IMR-90 (cell line): ENCODE results near the gene ZFAND6. TPM values are rescaled to one million over a fixed set of nuclear protein-coding genes. Genes with fewer than 3 reads are reported as not detected.

ENCODE experiments used
- ATAC-seq: fragments of 200-7000 bp; cut with Tn5 transposase; 2 replicates; pipeline ENCODE4 v1.9.1; 2020; ENCODE audit warnings: low read depth, mild to moderate bottlenecking, moderate library complexity
- BruUV-seq: library from RNA; stranded (reverse); fragments of 400-500 nt; replicated peaks from 2 replicates; lab custom pipeline; 2021; lab: Mats Ljungman, UMichigan
- CTCF ChIA-PET: fragments of 300-600 bp; formaldehyde crosslinking; extraction: SDS; loops from one replicate; lab custom pipeline; 2021; ENCODE audit warnings: antibody characterized with exemption; lab: Yijun Ruan, JAX
- POLR2A ChIA-PET: fragments of 300-600 bp; sonication (Branson Sonifier 250); formaldehyde crosslinking; loops from one replicate; lab custom pipeline; 2022; ENCODE audit warnings: antibody characterized with exemption; ENCODE audit not compliant: unreplicated experiment; lab: Charles Lee
- DNase-seq: peaks from one replicate; pipeline ENCODE4 v3.0.0; 2013
- H2AFZ ChIP-seq: replicated peaks from 2 replicates; pipeline ENCODE3; 2013; ENCODE audit warnings: low read length, mild to moderate bottlenecking; ENCODE audit not compliant: poor library complexity
- H2AK5ac ChIP-seq: 2 replicates; pipeline ENCODE4 v1.6.1; 2013; ENCODE audit warnings: low read depth, low read length, inconsistent platforms
- H2AK9ac ChIP-seq: replicated peaks from 2 replicates; pipeline ENCODE3; 2013; ENCODE audit warnings: mild to moderate bottlenecking, low read depth, low read length, moderate library complexity; ENCODE audit not compliant: poor library complexity
- H2BK120ac ChIP-seq: 2 replicates; pipeline ENCODE4 v1.6.1; 2013; ENCODE audit warnings: low read depth, low read length, inconsistent platforms
- H2BK15ac ChIP-seq: 3 replicates; pipeline ENCODE4 v1.6.1; 2013; ENCODE audit warnings: low read depth, low read length, inconsistent platforms
- H2BK20ac ChIP-seq: 2 replicates; pipeline ENCODE4 v1.6.1; 2013; ENCODE audit warnings: low read depth, mild to moderate bottlenecking, inconsistent platforms, low read length, moderate library complexity
- H2BK5ac ChIP-seq: 2 replicates; pipeline ENCODE4 v1.6.1; 2013; ENCODE audit warnings: mild to moderate bottlenecking, low read depth, low read length, inconsistent platforms; ENCODE audit not compliant: poor library complexity, severe bottlenecking
- H3K14ac ChIP-seq: replicated peaks from 2 replicates; pipeline ENCODE4 v1.6.1; 2013; ENCODE audit warnings: low read depth, low read length, inconsistent platforms
- H3K18ac ChIP-seq: 2 replicates; pipeline ENCODE4 v1.6.1; 2013; ENCODE audit warnings: low read depth, low read length, control low read depth
- H3K23ac ChIP-seq: 2 replicates; pipeline ENCODE4 v1.6.1; 2013; ENCODE audit warnings: low read depth, low read length, inconsistent platforms
- H3K27ac ChIP-seq: 2 replicates; pipeline ENCODE4 v1.5.1; 2013; ENCODE audit warnings: mild to moderate bottlenecking, control low read depth, low read length; ENCODE audit not compliant: insufficient read depth
- H3K27me3 ChIP-seq: 2 replicates; pipeline ENCODE4 v1.6.1; 2013; ENCODE audit warnings: low read length; ENCODE audit not compliant: control insufficient read depth, insufficient read depth
- H3K36me3 ChIP-seq: 2 replicates; pipeline ENCODE4 v1.6.1; 2013; ENCODE audit warnings: low read length, mixed read lengths; ENCODE audit not compliant: control insufficient read depth, insufficient read depth
- H3K4ac ChIP-seq: 2 replicates; pipeline ENCODE4 v1.6.1; 2013; ENCODE audit warnings: low read depth, low read length, inconsistent platforms
- H3K4me1 ChIP-seq: 2 replicates; pipeline ENCODE4 v1.6.1; 2013; ENCODE audit warnings: low read length, mixed read lengths; ENCODE audit not compliant: control insufficient read depth, insufficient read depth
- H3K4me2 ChIP-seq: 2 replicates; pipeline ENCODE4 v1.6.1; 2013; ENCODE audit warnings: low read depth, mild to moderate bottlenecking, control low read depth, low read length, moderate library complexity
- H3K4me3 ChIP-seq: 2 replicates; pipeline ENCODE4 v1.5.1; 2013; ENCODE audit warnings: low read depth, mild to moderate bottlenecking, control low read depth, low read length, moderate library complexity; ENCODE audit not compliant: insufficient read depth
- H3K56ac ChIP-seq: 2 replicates; pipeline ENCODE4 v1.6.1; 2013; ENCODE audit warnings: low read length, inconsistent platforms; ENCODE audit not compliant: insufficient read depth; ENCODE audit errors: extremely low read depth
- H3K79me1 ChIP-seq, 2 experiments: 2 replicates each; pipeline ENCODE4 v1.6.1; 2013; ENCODE audit warnings: low read length in 2 of 2, inconsistent platforms in 1 of 2, low read depth in 1 of 2
- H3K9ac ChIP-seq: 2 replicates; pipeline ENCODE4 v1.6.1; 2013; ENCODE audit warnings: low read depth, low read length, control low read depth
- H3K9me1 ChIP-seq: 2 replicates; pipeline ENCODE4 v1.6.1; 2013; ENCODE audit warnings: low read length, inconsistent platforms; ENCODE audit not compliant: insufficient read depth
- H3K9me3 ChIP-seq: 2 replicates; pipeline ENCODE4 v1.6.1; 2013; ENCODE audit warnings: low read length; ENCODE audit not compliant: control insufficient read depth, insufficient read depth
- H4K20me1 ChIP-seq: 2 replicates; pipeline ENCODE4 v1.6.1; 2013; ENCODE audit warnings: low read length, inconsistent platforms; ENCODE audit not compliant: insufficient read depth
- H4K5ac ChIP-seq: 2 replicates; pipeline ENCODE4 v1.6.1; 2013; ENCODE audit warnings: mild to moderate bottlenecking, low read depth, low read length, control low read depth
- H4K8ac ChIP-seq, 2 experiments: 2 replicates each; pipeline ENCODE4 v1.6.1; 2013; ENCODE audit warnings: low read depth in 2 of 2, low read length in 2 of 2, control low read depth in 1 of 2, inconsistent platforms in 1 of 2
- H4K91ac ChIP-seq: 2 replicates; pipeline ENCODE4 v1.6.1; 2013; ENCODE audit warnings: low read depth, low read length, inconsistent platforms; ENCODE audit not compliant: insufficient read depth
- SMC3 ChIP-seq: fragments of 150-350 bp; IDR thresholded peaks from 2 replicates; pipeline ENCODE4 v1.6.1; 2016; ENCODE audit warnings: low read depth, mild to moderate bottlenecking, antibody characterized with exemption, low read length, moderate library complexity
- WGBS, 2 experiments: methylation state at CpG; one replicate each; pipeline versions ENCODE4 v1.1.5 to v1.1.7; 2013; ENCODE audit warnings: missing lambda C conversion rate in 2 of 2; ENCODE audit not compliant: insufficient read length in 1 of 2; ENCODE audit errors: extremely low coverage in 2 of 2; 5-methylcytosine and 5-hydroxymethylcytosine counted together
- dilution Hi-C: fragments of 300-500 bp; cut with HindIII; formaldehyde crosslinking; loops from one replicate; pipeline ENCODE4 v1.14.3; 2018; ENCODE audit warnings: low sequenced_read_pairs; ENCODE audit not compliant: unreplicated experiment
- in situ Hi-C: fragments of 300-500 bp; cut with MboI; formaldehyde crosslinking; loops from 3 replicates; pipeline ENCODE4 v1.14.3; 2019; ENCODE audit warnings: low sequenced_read_pairs, inconsistent platforms, mixed read lengths
- intact Hi-C: fragments of 100-400 bp; cut with micrococcal nuclease; formaldehyde crosslinking; loops from 2 replicates; pipeline ENCODE4 v1.10.0; 2022
- polyA plus RNA-seq, 3 experiments: library from polyadenylated mRNA; depleted of rRNA; stranded (reverse); fragments of >200 nt; gene quantifications; 2 replicates each; pipeline ENCODE4 v1.2.3, GENCODE V29; 2012; ENCODE audit warnings: low replicate concordance in 1 of 3
- total RNA-seq: library from RNA; depleted of rRNA; stranded (reverse); fragments of >200 nt; gene quantifications from 2 replicates; pipeline ENCODE4 v1.2.3, GENCODE V29; 2012

The ZFAND6 gene
- total and polyA plus RNA-seq, 2 of the 4 experiments (the other 2 are of a cell fraction): 77.5 to 96.4 TPM

DNA sequence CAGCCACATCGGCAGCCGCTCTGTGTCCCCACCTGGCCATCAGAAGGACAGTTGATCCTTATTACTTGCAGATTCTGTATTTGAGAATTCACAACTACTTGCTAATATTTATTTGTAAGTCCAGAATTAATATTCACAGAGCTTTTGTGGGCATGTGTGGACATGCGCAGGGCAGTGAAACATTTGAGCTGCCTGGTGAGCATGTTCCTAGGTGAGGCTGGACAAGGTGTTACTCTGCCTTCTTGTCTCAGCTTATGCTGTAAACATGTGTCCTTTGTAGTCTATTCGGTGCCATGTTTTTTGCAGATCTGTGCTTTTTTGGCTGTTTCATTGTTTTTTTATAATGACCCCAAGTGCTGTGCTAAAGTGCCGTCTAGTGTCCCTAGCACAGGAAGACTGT lies 108.9 kb downstream of the ZFAND6 start:
- WGBS, 2 experiments: 80% methylated on average over 1 of the region's 5 CpGs; no CpG with 5 or more reads in 1 of the 2 experiments
- Histone ChIP-seq H4K91ac (no peak overlapping the region), H3K4me3 (no peak overlapping the region), H3K4ac (no peak overlapping the region), H3K36me3 (peaks cover 9% of the 10 kb centered on the region; the same call in 1 of the 2 replicates), H3K79me1 (peaks cover 0 to under 1% of the 10 kb centered on the region in 2 experiments; a peak in 1 of 4 replicates), H3K56ac (no peak overlapping the region), H2BK20ac (peak overlapping the region; percentile 17; the same call in 1 of the 2 replicates), H3K4me1 (peaks cover under 1% of the 10 kb centered on the region; the same call in 1 of the 2 replicates), H3K14ac (no peak overlapping the region), H2BK15ac (no peak overlapping the region), H2BK5ac (no peak overlapping the region), H3K27me3 (no peaks in the 10 kb centered on the region), H4K5ac (no peak overlapping the region), H2AK5ac (no peak overlapping the region), H3K18ac (peak overlapping the region; percentile 37; the same call in 1 of the 2 replicates), H3K23ac (no peak overlapping the region), H2BK120ac (peak overlapping the region; percentile 38; the same call in 1 of the 2 replicates), H4K20me1 (no peaks in the 10 kb centered on the region), H2AK9ac (no peak overlapping the region), H2AFZ (no peak overlapping the region), H4K8ac (peak overlapping the region in 1 of 2 experiments; percentile 63; a peak in 2 of 4 replicates), H3K27ac (no peak overlapping the region), H3K4me2 (no peak overlapping the region), H3K9me1 (0 out of 2 replicates have a peak, but pooled peaks cover under 1% of the 10 kb centered on the region), H3K9me3 (no peaks in the 10 kb centered on the region), H3K9ac (no peak overlapping the region)
- POLR2A ChIA-PET: interaction anchor here (0.6 kb wide), 1 partner anchor 10 kb away, joined by 3 read pairs; no protein-coding TSS in a partner anchor
- intact Hi-C loops (no loop called here), dilution Hi-C loops (no loop called here), in situ Hi-C loops (loop anchor here (5.0 kb wide), 1 partner anchor 51 kb away; no protein-coding TSS in a partner anchor)
- no TSS peak for BruUV-seq
- no peak for TF ChIP-seq SMC3
- ATAC-seq (no peak), DNase-seq (no peak)
- CTCF ChIA-PET: interaction anchor here (1.0 kb wide), 1 partner anchor 11 kb away, joined by 3 read pairs; no protein-coding TSS in a partner anchor
